G401 (cell line): ENCODE measurements around the gene FAM107B. TPM values are rescaled to one million over a fixed set of nuclear protein-coding genes. Genes with fewer than 3 reads are reported as not detected.
A peak's percentile ranks its signal among the peaks of the same experiment; 100 is the strongest.

Experiments used
- DNase-seq: peaks from one replicate; pipeline ENCODE4 v3.0.0-alpha.2; 2015; ENCODE audit warnings: low spot score
- in situ Hi-C: cut with HindIII; loops from 2 replicates; pipeline ENCODE4 v1.10.0; 2016; ENCODE audit warnings: low sequenced_read_pairs, mixed read lengths
- total RNA-seq: library from RNA; depleted of rRNA; stranded (reverse); fragments of >200 nt; shearing (Covaris generic); gene quantifications from 2 replicates; pipeline ENCODE4 v1.2.3, GENCODE V29; 2014

FAM107B gene
- total RNA-seq, 1 experiment from 2014 or later = 44.6 TPM

- no peak for DNase-seq
- in situ Hi-C loops = no loop called here
These were observed 275.1 kb downstream of the FAM107B start for GRCh38 chr10:14499601-14499904.

- no peak for DNase-seq
- in situ Hi-C loops = no loop called here
These were observed 276.4 kb downstream of the FAM107B start for GRCh38 chr10:14498326-14498725.

GRCh38 chr10:14491811-14492210 is 282.9 kb downstream of the FAM107B start:
- no peak for DNase-seq
- in situ Hi-C loops = no loop called here

GRCh38 chr10:14489522-14490177 is 285.0 kb downstream of the FAM107B start:
- no peak for DNase-seq
- in situ Hi-C loops = no loop called here

- DNase-seq = no peak
- in situ Hi-C loops = no loop called here
These were observed 287.2 kb downstream of the FAM107B start for GRCh38 chr10:14487488-14487883.

DNA sequence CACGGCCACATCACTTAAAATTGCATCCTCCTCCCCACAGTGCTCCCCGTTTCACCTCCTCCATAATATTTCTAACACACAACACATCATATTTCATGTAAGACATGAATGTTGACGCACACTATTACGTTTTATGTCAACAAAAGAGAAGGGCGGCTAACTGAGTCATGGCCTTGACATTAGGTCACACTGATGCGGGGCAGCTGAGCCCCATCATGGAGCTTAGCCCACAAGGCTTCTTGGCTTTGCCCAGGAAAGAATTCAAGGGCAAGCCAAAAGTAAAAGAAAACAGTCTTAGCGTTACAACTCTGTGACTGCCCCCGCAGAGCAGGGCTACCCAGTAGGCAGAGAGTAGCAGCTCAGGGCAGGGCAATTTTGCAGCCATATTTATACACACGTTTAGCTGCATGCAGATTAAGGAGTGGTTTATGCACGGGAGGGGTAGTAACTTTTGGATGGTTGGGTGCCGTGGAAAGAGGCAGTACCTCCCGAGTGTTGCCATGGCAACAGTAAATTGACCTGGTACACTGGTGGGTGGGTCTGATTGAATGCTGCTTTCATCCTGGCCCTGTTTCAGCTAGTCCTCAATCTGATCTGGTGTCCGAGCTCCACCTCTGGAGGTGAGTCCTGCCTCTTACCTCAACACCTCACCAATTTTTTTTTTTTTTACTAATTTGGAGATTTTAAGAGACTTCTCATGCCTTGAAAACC is 287.8 kb downstream of the FAM107B start:
- in situ Hi-C loops = no loop called here
- DNase-seq = no peak

GRCh38 chr10:14485986-14486385 is 288.7 kb downstream of the FAM107B start:
- DNase-seq = no peak
- in situ Hi-C loops = no loop called here

- DNase-seq = no peak
- in situ Hi-C loops = no loop called here
These were observed 291.3 kb downstream of the FAM107B start for GRCh38 chr10:14483417-14483816.

- DNase-seq = peak; percentile 52
These were observed 292.9 kb downstream of the FAM107B start for GRCh38 chr10:14481752-14482151.

DNA sequence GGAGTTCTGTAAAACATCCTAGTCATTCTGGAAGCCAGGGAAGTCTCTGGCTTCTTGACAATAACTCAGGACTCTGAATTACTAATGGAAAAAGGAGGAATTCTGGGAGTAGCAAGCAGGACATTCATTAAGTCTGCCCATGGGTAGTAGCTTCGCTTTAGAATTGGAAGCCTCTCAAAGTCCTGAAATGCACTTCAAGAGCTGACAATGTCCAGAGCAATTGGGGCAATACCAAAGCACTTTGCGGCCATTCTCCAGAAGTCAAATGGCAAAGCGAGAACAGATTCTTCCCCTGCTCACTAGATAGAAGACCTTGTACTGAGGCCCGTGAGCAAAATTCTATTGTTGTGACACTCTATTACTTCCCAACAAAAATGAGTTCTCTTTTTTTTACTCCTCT is 293.7 kb downstream of the FAM107B start:
- DNase-seq = no peak
- in situ Hi-C loops = no loop called here

More at GRCh38 chr10:14481752-14482151, 292.9 kb downstream of the FAM107B start:
- in situ Hi-C loops = no loop called here

DNA sequence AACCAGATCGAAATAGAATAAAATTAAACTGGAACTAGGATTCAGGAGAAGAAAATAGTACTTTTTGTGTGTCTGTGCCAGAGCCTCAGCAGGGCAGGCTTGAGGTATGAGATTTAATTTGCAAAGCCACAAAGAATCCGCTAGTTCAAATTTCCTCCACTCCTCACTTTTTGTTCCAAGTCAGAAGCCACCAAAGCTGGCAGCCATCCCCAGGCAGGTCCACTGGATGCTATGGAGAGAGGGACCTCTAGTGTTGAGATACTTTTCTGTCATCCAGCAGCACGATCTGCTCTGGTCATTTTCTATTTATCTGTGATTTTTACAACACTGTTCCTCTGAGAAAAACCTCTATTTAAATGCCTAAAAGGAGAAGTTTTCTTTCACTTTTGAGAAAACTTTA is 296.1 kb downstream of the FAM107B start:
- in situ Hi-C loops = no loop called here
- DNase-seq = peak; percentile 88

GRCh38 chr10:14478201-14478600 is 296.5 kb downstream of the FAM107B start:
- in situ Hi-C loops = no loop called here
- peak; percentile 27 for DNase-seq

- no peak for DNase-seq
- in situ Hi-C loops = no loop called here
These were observed 297.3 kb downstream of the FAM107B start for GRCh38 chr10:14477408-14477710.

DNA sequence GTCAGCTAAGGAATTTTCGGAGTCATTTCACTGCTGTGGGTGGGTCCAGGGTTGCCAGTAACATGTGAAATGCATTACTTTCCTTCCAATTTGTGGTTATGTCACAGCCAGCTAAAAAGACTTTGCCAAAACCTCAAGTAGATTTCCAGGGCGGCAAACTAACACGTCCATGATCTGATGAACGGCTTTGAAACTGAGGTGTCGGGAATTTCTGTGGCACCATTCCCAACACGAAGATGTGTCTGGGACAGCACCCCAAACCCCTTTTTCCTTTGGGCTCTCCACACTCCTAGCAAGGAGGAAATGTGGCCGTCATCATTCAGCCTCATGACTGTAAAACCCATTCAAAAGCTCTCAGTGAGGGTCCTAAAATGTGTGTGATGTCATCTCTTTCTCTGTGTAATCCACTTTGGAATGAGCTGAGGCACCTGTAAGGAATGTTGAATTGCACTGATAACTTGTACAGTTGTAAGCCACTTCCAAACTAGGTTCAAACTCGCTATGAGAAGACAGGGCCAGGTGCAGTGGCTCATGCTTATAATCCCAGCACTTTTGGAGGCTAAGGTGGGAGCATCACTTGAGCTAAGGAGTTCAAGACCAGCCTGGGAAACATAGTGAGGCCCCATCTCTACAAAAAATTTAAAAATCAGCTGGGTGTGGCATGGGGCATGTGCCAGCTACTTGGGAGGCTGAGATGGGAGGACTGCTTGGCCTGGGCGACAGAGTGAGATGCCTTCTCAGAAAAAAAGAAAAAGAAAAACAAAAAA is 297.9 kb downstream of the FAM107B start:
- peak; percentile 72 for DNase-seq
- in situ Hi-C loops = no loop called here

GRCh38 chr10:14476006-14476405 is 298.7 kb downstream of the FAM107B start:
- DNase-seq = peak; percentile 47
- in situ Hi-C loops = no loop called here

GRCh38 chr10:14474656-14475055 is 300.0 kb downstream of the FAM107B start:
- in situ Hi-C loops = no loop called here
- DNase-seq = no peak

- in situ Hi-C loops = no loop called here
- DNase-seq = no peak
These were observed 303.8 kb downstream of the FAM107B start for GRCh38 chr10:14470920-14471319.

- in situ Hi-C loops = no loop called here
- peak; percentile 63 for DNase-seq
These were observed 306.0 kb downstream of the FAM107B start for GRCh38 chr10:14468726-14469125.
